GM12878 (cell line): ENCODE data around the gene GALNT18. TPM values are rescaled to one million over a fixed set of nuclear protein-coding genes. Genes with fewer than 3 reads are reported as not detected.

Source experiments
- ATAC-seq: fragments of 200-7000 bp; cut with Tn5 transposase; 3 replicates; pipeline ENCODE4 v1.9.1; 2020; ENCODE audit warnings: mild to moderate bottlenecking, moderate library complexity
- BruUV-seq: library from RNA; stranded (reverse); fragments of 400-500 nt; replicated peaks from 2 replicates; lab custom pipeline; 2021; lab: Mats Ljungman, UMichigan
- CTCF ChIA-PET: fragments of 300-600 bp; sonication (Branson Sonifier 250); formaldehyde crosslinking; extraction: SDS; loops from one replicate; lab custom pipeline; 2021; ENCODE audit warnings: inconsistent platforms; lab: Yijun Ruan, JAX
- POLR2A ChIA-PET: fragments of 350-600 bp; formaldehyde crosslinking; extraction: SDS; loops from one replicate; lab custom pipeline; 2021; ENCODE audit warnings: inconsistent platforms; lab: Charles Lee
- RAD21 ChIA-PET: fragments of 300-600 bp; sonication (Branson Sonifier 250); formaldehyde crosslinking; loops from one replicate; lab custom pipeline; 2023; ENCODE audit warnings: antibody characterized with exemption; ENCODE audit not compliant: unreplicated experiment; lab: Charles Lee
- SMC1A ChIA-PET: fragments of 300-600 bp; sonication (Branson Sonifier 250); formaldehyde crosslinking; loops from one replicate; lab custom pipeline; 2023; ENCODE audit not compliant: unreplicated experiment, uncharacterized antibody; lab: Charles Lee
- DNase-seq: peaks from one replicate; pipeline ENCODE4 v3.0.0-alpha.2; 2011; ENCODE audit warnings: low read depth, low spot score
- FAIRE-seq: peaks from 3 replicates; lab custom pipeline; 2011; peaks lifted over from hg19 to GRCh38; lab: Jason Lieb, UNC
- H2AFZ ChIP-seq: 2 replicates; pipeline ENCODE4 v1.6.0; 2011; ENCODE audit warnings: low read depth, low read length, control low read depth; ENCODE audit not compliant: control insufficient read depth
- H3K27ac ChIP-seq: 2 replicates; pipeline ENCODE4 v1.5.1; 2011; ENCODE audit warnings: control low read depth; ENCODE audit not compliant: control insufficient read depth, insufficient read depth
- H3K27me3 ChIP-seq, 2 experiments: replicated peaks in 1 of 2; 2 replicates each; pipeline versions ENCODE4 v1.6.0 to v1.6.1; 2011; ENCODE audit warnings: low read length in 1 of 2; ENCODE audit not compliant: control insufficient read depth in 2 of 2, insufficient read depth in 2 of 2
- H3K36me3 ChIP-seq, 2 experiments: 2 replicates each; pipeline ENCODE4 v1.5.1; 2011; ENCODE audit warnings: low read length in 1 of 2; ENCODE audit not compliant: control insufficient read depth in 2 of 2, insufficient read depth in 2 of 2
- H3K4me1 ChIP-seq: 2 replicates; pipeline ENCODE4 v1.6.1; 2011; ENCODE audit warnings: mild to moderate bottlenecking, low read length, moderate library complexity, mixed read lengths; ENCODE audit not compliant: control insufficient read depth, insufficient read depth
- H3K4me2 ChIP-seq: 2 replicates; pipeline ENCODE4 v1.6.0; 2011; ENCODE audit warnings: control low read depth; ENCODE audit not compliant: control insufficient read depth, insufficient read depth
- H3K4me3 ChIP-seq: fragments of 200-600 bp; sonication (generic); 2 replicates; pipeline ENCODE4 v1.5.1; 2016
- H3K79me2 ChIP-seq: 2 replicates; pipeline ENCODE4 v1.6.0; 2011; ENCODE audit warnings: low read length; ENCODE audit not compliant: control insufficient read depth, insufficient read depth
- H3K9ac ChIP-seq: 2 replicates; pipeline ENCODE4 v1.8.0; 2011; ENCODE audit warnings: low read length, control low read depth, mixed read lengths; ENCODE audit not compliant: control insufficient read depth, insufficient read depth
- H3K9me3 ChIP-seq: replicated peaks from 3 replicates; pipeline ENCODE4 v1.5.1; 2011; ENCODE audit warnings: mild to moderate bottlenecking, low read length; ENCODE audit not compliant: control insufficient read depth, insufficient read depth
- H4K20me1 ChIP-seq: 2 replicates; pipeline ENCODE4 v1.6.0; 2011; ENCODE audit not compliant: control insufficient read depth, insufficient read depth
- EED ChIP-seq: sonication (generic); IDR thresholded peaks from 2 replicates; pipeline ENCODE4 v1.6.1; 2016; ENCODE audit warnings: antibody characterized with exemption, low read depth
- ETV6 ChIP-seq, 2 experiments: fragments of 450-650 bp in 1 of 2; IDR thresholded peaks in 1 of 2; conservative IDR thresholded peaks in 1 of 2; 2 replicates each; pipeline ENCODE4 v1.6.1; 2014; ENCODE audit warnings: antibody characterized with exemption in 1 of 2, borderline replicate concordance in 1 of 2, low read depth in 1 of 2, mild to moderate bottlenecking in 1 of 2, moderate library complexity in 1 of 2
- POU2F2 ChIP-seq: IDR thresholded peaks from 3 replicates; pipeline ENCODE4 v1.6.1; 2011; ENCODE audit warnings: low read depth, mild to moderate bottlenecking, low read length, borderline replicate concordance
- RCOR1 ChIP-seq: conservative IDR thresholded peaks from 2 replicates; pipeline ENCODE4 v1.6.1; 2012; ENCODE audit warnings: low read depth, low read length, improper control_type of control experiment
- SMAD5 ChIP-seq: IDR thresholded peaks from 2 replicates; pipeline ENCODE4 v1.6.1; 2016; ENCODE audit warnings: antibody characterized with exemption, low read depth
- SREBF2 ChIP-seq: IDR thresholded peaks from 2 replicates; pipeline ENCODE4 v1.6.1; 2012; ENCODE audit warnings: mild to moderate bottlenecking, low read length
- WGBS: methylation state at CpG from one replicate; pipeline ENCODE4 v1.1.6; 2016; ENCODE audit warnings: low lambda C conversion rate; ENCODE audit not compliant: insufficient replicate concordance, insufficient coverage; ENCODE audit errors: missing lambda C conversion rate; 5-methylcytosine and 5-hydroxymethylcytosine counted together
- in situ Hi-C: fragments of 300-500 bp; cut with MboI; formaldehyde crosslinking; loops from 9 replicates; pipeline ENCODE4 v1.14.3; 2018; ENCODE audit warnings: mixed read lengths
- intact Hi-C: fragments of 100-400 bp; cut with micrococcal nuclease; formaldehyde crosslinking; loops from one replicate; pipeline ENCODE4 v1.14.2; 2022; ENCODE audit not compliant: unreplicated experiment
- polyA plus RNA-seq, 11 experiments: library from polyadenylated mRNA; depleted of rRNA in 4 of 11; unstranded in 6 of 11; stranded (reverse) in 5 of 11; fragments of >200 nt; fragmentation: Nextera tagmentation in 4 of 11; fragmentation: Illumina TruSeq in 1 of 11; extraction: Ambion mirVana in 4 of 11; extraction: Trizol in 1 of 11; gene quantifications; 1 replicate in 1 of 11; 2 replicates in 10 of 11; pipeline versions ENCODE4 v1.2.1 to v1.2.3, GENCODE V29; 2011 to 2016; ENCODE audit warnings: inconsistent platforms in 2 of 11, missing spikeins in 2 of 11, low read depth in 1 of 11
- total RNA-seq, 4 experiments: library from RNA; depleted of rRNA in 3 of 4; stranded (reverse); fragments of >200 nt in 3 of 4; fragmentation: Illumina TruSeq in 1 of 4; extraction: Trizol in 1 of 4; gene quantifications; 2 replicates each; pipeline versions ENCODE4 v1.2.1 to v1.2.3, GENCODE V29; 2013 to 2021
- TF ChIP-seq, protein P1 (sequence below), 3 experiments: IDR thresholded peaks in 2 of 3; conservative IDR thresholded peaks in 1 of 3; 2 replicates each; pipeline ENCODE4 v1.5.1; 2011; ENCODE audit warnings: low read depth in 3 of 3, low read length in 3 of 3, mild to moderate bottlenecking in 3 of 3, control low read depth in 2 of 3, moderate library complexity in 2 of 3, inconsistent platforms in 1 of 3, mixed read lengths in 1 of 3; ENCODE audit not compliant: control insufficient read depth in 2 of 3, insufficient read depth in 1 of 3; ENCODE audit errors: extremely low read depth in 1 of 3

The GALNT18 gene
- total and polyA plus RNA-seq, 10 of the 15 experiments (the other 5 are each of a cell fraction or from before 2014, with no cell fraction given): 1.2 to 14.2 (median 6.3) TPM

DNA sequence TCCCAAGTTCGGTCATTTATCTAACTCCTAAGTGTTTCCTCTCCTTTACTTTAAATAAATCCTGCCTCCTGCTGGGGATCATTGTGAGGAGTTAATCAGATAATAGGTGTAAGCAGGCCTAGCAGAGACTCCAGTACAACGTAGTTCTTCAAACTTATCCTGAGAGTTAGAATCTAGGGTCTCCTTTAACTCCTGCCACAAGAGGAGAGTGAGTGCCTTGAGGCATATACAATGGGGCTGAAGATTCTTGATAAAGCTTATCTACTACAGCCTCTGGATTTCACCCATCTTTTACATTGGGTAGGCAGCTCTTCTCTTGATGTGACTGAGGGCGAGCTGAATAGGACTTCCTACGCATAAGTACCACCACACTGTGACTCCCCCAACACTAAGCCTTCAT is 3.1 kb upstream of the GALNT18 start:
- WGBS: 80% methylated on average over 4 of the region's 4 CpGs
- CTCF ChIA-PET: interaction anchor here (1.3 kb wide), 1 partner anchor 597 kb away, joined by 6 read pairs; no protein-coding TSS in a partner anchor

DNA sequence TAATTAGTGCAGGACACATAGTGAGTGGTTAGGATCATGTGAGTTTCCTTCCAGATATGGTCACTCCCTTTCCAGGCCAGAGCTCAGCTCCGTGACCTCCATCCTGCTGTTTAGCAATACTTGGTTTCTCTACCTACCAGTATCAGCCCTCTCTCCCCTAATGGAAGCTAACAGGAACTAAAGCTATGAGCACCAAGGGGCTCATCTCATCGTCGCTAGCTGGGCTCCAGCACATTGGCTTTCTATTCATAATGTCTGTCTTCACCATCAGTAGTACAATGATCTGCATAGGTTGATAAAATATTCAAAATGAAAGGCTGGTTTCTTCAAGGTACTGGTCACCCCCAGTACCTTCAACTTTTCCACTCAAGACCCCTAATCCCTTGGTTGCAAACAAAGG is 2.4 kb upstream of the GALNT18 start:
- BruUV-seq: no TSS peak
- ChIA-PET CTCF (interaction anchor here (0.7 to 1.3 kb wide), 2 partner anchors 22 to 596 kb away, joined by 3 to 6 read pairs; no protein-coding TSS in a partner anchor), RAD21 (no interaction called here), POLR2A (no interaction called here), SMC1A (no interaction called here)
- Histone ChIP-seq H3K4me2 (no peak overlapping the region), H3K4me1 (no peaks in the 10 kb centered on the region; the same call in 1 of the 2 replicates), H3K27ac (no peak overlapping the region), H2AFZ (no peak overlapping the region), H3K79me2 (peaks cover 25% of the 10 kb centered on the region), H3K9ac (no peak overlapping the region), H3K36me3 (no peaks in the 10 kb centered on the region), H3K9me3 (no peaks in the 10 kb centered on the region), H3K27me3 (peaks cover 0 to 1% of the 10 kb centered on the region in 2 experiments; a peak in 2 of 4 replicates), H3K4me3 (no peak overlapping the region)
- intact Hi-C loops: loop anchor here (5.0 kb wide), 1 partner anchor 163 kb away; no protein-coding TSS in a partner anchor
- FAIRE-seq: no peak
- ATAC-seq: no peak
- in situ Hi-C loops: no loop called here
- WGBS: 59% methylated on average over 3 of the region's 3 CpGs
- DNase-seq: no peak
- no peak for TF ChIP-seq ETV6 (conservative IDR thresholded peaks at IDR 0.05 in 1 of 2, IDR thresholded peaks at IDR 0.05 in 1 of 2; ENCODE audit: borderline replicate concordance in 1 of 2, low read depth in 1 of 2)
- TF ChIP-seq, protein P1, sequence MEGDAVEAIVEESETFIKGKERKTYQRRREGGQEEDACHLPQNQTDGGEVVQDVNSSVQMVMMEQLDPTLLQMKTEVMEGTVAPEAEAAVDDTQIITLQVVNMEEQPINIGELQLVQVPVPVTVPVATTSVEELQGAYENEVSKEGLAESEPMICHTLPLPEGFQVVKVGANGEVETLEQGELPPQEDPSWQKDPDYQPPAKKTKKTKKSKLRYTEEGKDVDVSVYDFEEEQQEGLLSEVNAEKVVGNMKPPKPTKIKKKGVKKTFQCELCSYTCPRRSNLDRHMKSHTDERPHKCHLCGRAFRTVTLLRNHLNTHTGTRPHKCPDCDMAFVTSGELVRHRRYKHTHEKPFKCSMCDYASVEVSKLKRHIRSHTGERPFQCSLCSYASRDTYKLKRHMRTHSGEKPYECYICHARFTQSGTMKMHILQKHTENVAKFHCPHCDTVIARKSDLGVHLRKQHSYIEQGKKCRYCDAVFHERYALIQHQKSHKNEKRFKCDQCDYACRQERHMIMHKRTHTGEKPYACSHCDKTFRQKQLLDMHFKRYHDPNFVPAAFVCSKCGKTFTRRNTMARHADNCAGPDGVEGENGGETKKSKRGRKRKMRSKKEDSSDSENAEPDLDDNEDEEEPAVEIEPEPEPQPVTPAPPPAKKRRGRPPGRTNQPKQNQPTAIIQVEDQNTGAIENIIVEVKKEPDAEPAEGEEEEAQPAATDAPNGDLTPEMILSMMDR (IDR thresholded peaks at IDR 0.05 in 2 of 3, conservative IDR thresholded peaks at IDR 0.05 in 1 of 3; ENCODE audit: control insufficient read depth in 2 of 3, extremely low read depth in 1 of 3, insufficient read depth in 1 of 3, low read depth in 3 of 3, low read length in 3 of 3): no peak
- no peak for TF ChIP-seq POU2F2
- TF ChIP-seq SREBF2: no peak
- TF ChIP-seq RCOR1: no peak
- TF ChIP-seq, all 136 proteins: peak for 0
- no peaks in the 10 kb centered on the region for H4K20me1 ChIP-seq

More for the DNA sequence above, 3.1 kb upstream of the GALNT18 start:
- no peak overlapping the region for H3K4me2 ChIP-seq
- no peak overlapping the region for H3K4me3 ChIP-seq
- no peak overlapping the region for H2AFZ ChIP-seq
- no peaks in the 10 kb centered on the region for H4K20me1 ChIP-seq
- no peak overlapping the region for H3K27ac ChIP-seq
- H3K79me2 ChIP-seq: peaks cover 17% of the 10 kb centered on the region
- intact Hi-C loops: loop anchor here (5.0 kb wide), 1 partner anchor 162 kb away; no protein-coding TSS in a partner anchor
- RAD21 ChIA-PET: no interaction called here
- H3K9me3 ChIP-seq: no peaks in the 10 kb centered on the region
- no peaks in the 10 kb centered on the region; the same call in 1 of the 2 replicates for H3K4me1 ChIP-seq
- H3K27me3 ChIP-seq: peaks cover 0 to 1% of the 10 kb centered on the region in 2 experiments; a peak in 2 of 4 replicates
- H3K36me3 ChIP-seq: no peaks in the 10 kb centered on the region
- ATAC-seq: no peak
- TF ChIP-seq SREBF2 (no peak), EED (no peak), SMAD5 (no peak)
- TF ChIP-seq, all 136 proteins: peak for 0
- ChIA-PET POLR2A (no interaction called here), SMC1A (interaction anchor here (0.8 kb wide), 1 partner anchor 28 kb away, joined by 3 read pairs; no protein-coding TSS in a partner anchor)
- FAIRE-seq (no peak), DNase-seq (no peak)
- no peak overlapping the region for H3K9ac ChIP-seq
- in situ Hi-C loops: no loop called here
- BruUV-seq: no TSS peak
